Gastroesophageal sphincter (tissue), 4 donors: ENCODE results near the gene SLC39A11. TPM values are rescaled to one million over a fixed set of nuclear protein-coding genes. Genes with fewer than 3 reads are reported as not detected.

Source experiments
- ATAC-seq: fragments of 150-250 bp; one replicate; pipeline ENCODE4 v1.9.1; 2016; ENCODE audit warnings: mild to moderate bottlenecking, moderate library complexity
- H3K27ac ChIP-seq, 4 donors: fragments of 200-600 bp; sonication (generic) in 3 of 4; 1 replicate in 3 of 4; 2 replicates in 1 of 4; pipeline ENCODE4 v1.5.1; 2016 to 2019
- H3K27me3 ChIP-seq: fragments of 200-600 bp; sonication (generic); one replicate; pipeline ENCODE4 v1.5.1; 2019
- H3K36me3 ChIP-seq, 2 donors: fragments of 200-600 bp; sonication (generic); one replicate each; pipeline ENCODE4 v1.5.1; 2019; ENCODE audit warnings: control low read depth in 1 of 2
- H3K4me1 ChIP-seq, 3 donors: fragments of 200-600 bp; sonication (generic); 1 replicate in 2 of 3; 2 replicates in 1 of 3; pipeline ENCODE4 v1.5.1; 2016 to 2019; ENCODE audit warnings: control low read depth in 2 of 3
- H3K4me3 ChIP-seq, 2 donors: fragments of 200-600 bp; sonication (generic); one replicate each; pipeline ENCODE4 v1.5.1; 2019; ENCODE audit warnings: mild to moderate bottlenecking in 1 of 2, moderate library complexity in 1 of 2
- H3K9me3 ChIP-seq, 3 donors: fragments of 200-600 bp; sonication (generic); one replicate each; pipeline ENCODE4 v1.5.1; 2017 to 2019; ENCODE audit warnings: control low read depth in 2 of 3
- EP300 ChIP-seq: sonication (generic); formaldehyde crosslinking; IDR thresholded peaks from one replicate; pipeline ENCODE4 v1.6.1; 2017; ENCODE audit warnings: antibody characterized with exemption, mild to moderate bottlenecking
- POLR2A ChIP-seq, 2 donors: fragments of 450-650 bp; IDR thresholded peaks; one replicate each; pipeline ENCODE4 v1.6.1; 2017; ENCODE audit warnings: antibody characterized with exemption in 2 of 2, mild to moderate bottlenecking in 2 of 2, moderate library complexity in 1 of 2
- POLR2AphosphoS5 ChIP-seq: sonication (generic); formaldehyde crosslinking; IDR thresholded peaks from one replicate; pipeline ENCODE4 v1.6.1; 2017; ENCODE audit warnings: antibody characterized with exemption
- WGBS, 2 donors: methylation state at CpG; one replicate each; pipeline ENCODE4 v1.1.5; 2018; ENCODE audit warnings: low coverage in 1 of 2; 5-methylcytosine and 5-hydroxymethylcytosine counted together
- total RNA-seq, 4 donors: library from RNA; depleted of rRNA; stranded (reverse); fragments of >200 nt; gene quantifications; one replicate each; pipeline ENCODE4 v1.1.0, GENCODE V29; 2016
- TF ChIP-seq, protein P1 (sequence below), 4 experiments: fragments of 200-600 bp in 2 of 4; fragments of 450-650 bp in 2 of 4; sonication (generic) in 1 of 4; IDR thresholded peaks; one replicate each; pipeline ENCODE4 v1.5.1; 2017 to 2019; ENCODE audit warnings: antibody characterized with exemption in 4 of 4, mild to moderate bottlenecking in 2 of 4, moderate library complexity in 2 of 4

SLC39A11 gene
- total RNA-seq, 4 donors from 2014 or later: 11.6 to 16.8 (median 14.5) TPM

DNA sequence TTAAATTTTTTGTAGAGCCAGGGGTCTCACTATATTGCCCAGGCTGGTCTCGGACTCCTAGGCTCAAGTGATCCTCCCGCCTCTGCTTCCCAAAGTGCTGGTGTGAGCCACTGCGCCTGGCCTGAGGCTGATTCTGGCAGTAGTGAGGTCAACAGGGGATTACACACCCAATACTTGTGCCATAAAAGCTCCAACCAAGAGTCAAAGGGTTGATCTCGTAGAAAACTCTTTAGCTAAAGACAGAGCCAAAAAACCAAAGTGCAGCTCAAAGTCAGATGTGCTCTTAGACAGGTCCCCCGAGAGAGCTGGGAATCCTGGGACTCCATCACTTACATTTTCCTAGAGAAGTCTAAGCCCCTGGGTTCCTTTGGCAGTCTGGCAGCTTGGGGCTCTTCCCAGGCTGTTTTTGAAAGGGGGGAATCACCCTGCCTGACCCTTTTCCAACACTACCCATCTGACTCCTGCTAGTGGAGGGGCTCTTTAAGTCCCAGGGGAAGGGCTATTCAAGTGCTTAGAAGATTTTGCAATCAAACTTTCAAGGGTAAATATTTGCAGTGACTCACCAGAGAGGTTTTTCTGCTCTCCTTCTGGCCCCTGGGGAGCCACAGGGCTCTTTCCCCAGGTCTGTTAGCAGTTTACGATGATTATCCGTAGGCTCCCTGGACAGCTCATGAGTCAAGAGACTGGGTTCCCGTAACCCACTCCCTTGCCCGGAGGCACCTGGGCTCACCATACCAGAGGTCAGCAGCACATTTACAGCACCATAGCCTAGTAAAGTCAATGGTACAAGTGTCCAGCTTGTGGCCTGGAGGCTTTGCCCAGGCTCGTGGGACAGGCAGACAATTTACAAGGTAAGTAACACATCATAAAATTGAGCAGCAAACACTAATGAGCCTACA is 408.7 kb downstream of the SLC39A11 start:
- peak; percentile 41 for ATAC-seq
- H3K4me1 ChIP-seq: no peaks in the 10 kb centered on the region
- H3K9me3 ChIP-seq: no peaks in the 10 kb centered on the region
- H3K36me3 ChIP-seq: no peaks in the 10 kb centered on the region
- 58 to 80% methylated on average over 1 to 6 of the region's 10 CpGs for WGBS, 2 donors
- no peak overlapping the region for H3K27ac ChIP-seq
- H3K27me3 ChIP-seq: no peaks in the 10 kb centered on the region
- no peak overlapping the region for H3K4me3 ChIP-seq
- TF ChIP-seq POLR2AphosphoS5 (no peak), POLR2A (IDR thresholded peaks at IDR 0.05) (no peak), EP300 (no peak)
- TF ChIP-seq, protein P1, sequence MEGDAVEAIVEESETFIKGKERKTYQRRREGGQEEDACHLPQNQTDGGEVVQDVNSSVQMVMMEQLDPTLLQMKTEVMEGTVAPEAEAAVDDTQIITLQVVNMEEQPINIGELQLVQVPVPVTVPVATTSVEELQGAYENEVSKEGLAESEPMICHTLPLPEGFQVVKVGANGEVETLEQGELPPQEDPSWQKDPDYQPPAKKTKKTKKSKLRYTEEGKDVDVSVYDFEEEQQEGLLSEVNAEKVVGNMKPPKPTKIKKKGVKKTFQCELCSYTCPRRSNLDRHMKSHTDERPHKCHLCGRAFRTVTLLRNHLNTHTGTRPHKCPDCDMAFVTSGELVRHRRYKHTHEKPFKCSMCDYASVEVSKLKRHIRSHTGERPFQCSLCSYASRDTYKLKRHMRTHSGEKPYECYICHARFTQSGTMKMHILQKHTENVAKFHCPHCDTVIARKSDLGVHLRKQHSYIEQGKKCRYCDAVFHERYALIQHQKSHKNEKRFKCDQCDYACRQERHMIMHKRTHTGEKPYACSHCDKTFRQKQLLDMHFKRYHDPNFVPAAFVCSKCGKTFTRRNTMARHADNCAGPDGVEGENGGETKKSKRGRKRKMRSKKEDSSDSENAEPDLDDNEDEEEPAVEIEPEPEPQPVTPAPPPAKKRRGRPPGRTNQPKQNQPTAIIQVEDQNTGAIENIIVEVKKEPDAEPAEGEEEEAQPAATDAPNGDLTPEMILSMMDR (IDR thresholded peaks at IDR 0.05): no peak

- Histone ChIP-seq H3K36me3 (no peaks in the 10 kb centered on the region), H3K27ac (no peak overlapping the region), H3K4me3 (no peak overlapping the region), H3K4me1 (no peaks in the 10 kb centered on the region), H3K9me3 (no peaks in the 10 kb centered on the region), H3K27me3 (no peaks in the 10 kb centered on the region)
- 14 to 77% methylated on average over 1 of the region's 1 CpG for WGBS, 2 donors
- no peak for ATAC-seq
- TF ChIP-seq POLR2AphosphoS5: no peak
- TF ChIP-seq, protein P1 (IDR thresholded peaks at IDR 0.05): no peak
- no peak for TF ChIP-seq EP300
- no peak for TF ChIP-seq POLR2A (IDR thresholded peaks at IDR 0.05)
These were observed 409.9 kb downstream of the SLC39A11 start for GRCh38 chr17:72682605-72683004.

DNA sequence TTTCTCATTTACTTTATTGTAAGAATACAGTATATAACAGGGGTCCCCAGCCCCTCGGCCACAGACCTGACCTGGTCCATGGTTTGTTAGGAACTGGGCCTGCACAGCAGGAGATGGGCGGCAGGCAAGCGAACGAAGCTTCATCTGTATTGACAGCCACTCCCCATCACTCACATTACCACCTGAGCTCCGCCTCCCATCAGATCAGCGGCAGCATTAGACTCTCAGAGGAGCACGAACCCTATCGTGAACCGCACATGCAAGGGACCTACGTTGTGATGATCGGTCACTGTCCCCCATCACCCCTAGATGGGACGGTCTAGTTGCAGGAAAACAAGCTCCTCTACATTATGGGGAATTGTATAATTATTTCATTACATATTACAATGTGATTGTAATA is 410.6 kb downstream of the SLC39A11 start:
- 74 to 92% methylated on average over 3 to 5 of the region's 12 CpGs for WGBS, 2 donors
- no peak for TF ChIP-seq EP300
- TF ChIP-seq POLR2AphosphoS5: no peak
- TF ChIP-seq, protein P1 (IDR thresholded peaks at IDR 0.05): no peak

GRCh38 chr17:72677714-72678390 is 414.6 kb downstream of the SLC39A11 start:
- 79 to 89% methylated on average over 8 of the region's 12 CpGs for WGBS, 2 donors
- H3K27ac ChIP-seq: no peak overlapping the region
- H3K4me1 ChIP-seq: no peaks in the 10 kb centered on the region
- no peaks in the 10 kb centered on the region for H3K27me3 ChIP-seq
- H3K36me3 ChIP-seq: no peaks in the 10 kb centered on the region
- TF ChIP-seq POLR2AphosphoS5: no peak
- no peak for TF ChIP-seq POLR2A (IDR thresholded peaks at IDR 0.05)
- no peak for TF ChIP-seq EP300
- TF ChIP-seq, protein P1 (IDR thresholded peaks at IDR 0.05): no peak
- no peak for ATAC-seq
- no peak overlapping the region for H3K4me3 ChIP-seq
- no peaks in the 10 kb centered on the region for H3K9me3 ChIP-seq

More for the DNA sequence above, 410.6 kb downstream of the SLC39A11 start:
- Histone ChIP-seq H3K4me3 (no peak overlapping the region), H3K36me3 (no peaks in the 10 kb centered on the region), H3K27ac (no peak overlapping the region), H3K9me3 (no peaks in the 10 kb centered on the region), H3K4me1 (no peaks in the 10 kb centered on the region), H3K27me3 (no peaks in the 10 kb centered on the region)
- no peak for ATAC-seq
